GM19193 (cell line): ENCODE results near the gene VGLL4.

ENCODE experiments used
- POLR2A ChIP-seq: IDR thresholded peaks from 4 replicates; pipeline ENCODE4 v1.6.1; 2011; ENCODE audit not compliant: insufficient read depth, insufficient read length; ENCODE audit errors: extremely low read depth

The VGLL4 gene

GRCh38 chr3:11640009-11640673 is 3.6 kb downstream of the VGLL4 start:
- no peak for TF ChIP-seq POLR2A

GRCh38 chr3:11638495-11639358 is 5.0 kb downstream of the VGLL4 start:
- TF ChIP-seq POLR2A = no peak

- no peak for TF ChIP-seq POLR2A
Measured at GRCh38 chr3:11637901-11638458, 5.7 kb downstream of the VGLL4 start.

- no peak for TF ChIP-seq POLR2A
Measured at GRCh38 chr3:11636394-11636770, 7.3 kb downstream of the VGLL4 start.

- TF ChIP-seq POLR2A = no peak
Measured at GRCh38 chr3:11635680-11636393, 7.9 kb downstream of the VGLL4 start.

- no peak for TF ChIP-seq POLR2A
Measured at GRCh38 chr3:11634974-11635612, 8.6 kb downstream of the VGLL4 start.

GRCh38 chr3:11634081-11634635 is 9.6 kb downstream of the VGLL4 start:
- no peak for TF ChIP-seq POLR2A

GRCh38 chr3:11632966-11633365 is 10.7 kb downstream of the VGLL4 start:
- TF ChIP-seq POLR2A = no peak

GRCh38 chr3:11632564-11632963 is 11.2 kb downstream of the VGLL4 start:
- no peak for TF ChIP-seq POLR2A

GRCh38 chr3:11631820-11632219 is 11.9 kb downstream of the VGLL4 start:
- TF ChIP-seq POLR2A = no peak

GRCh38 chr3:11629716-11630115 is 14.0 kb downstream of the VGLL4 start:
- TF ChIP-seq POLR2A = no peak

- TF ChIP-seq POLR2A = no peak
Measured at GRCh38 chr3:11627612-11628011, 16.1 kb downstream of the VGLL4 start.

GRCh38 chr3:11626084-11626463 is 17.6 kb downstream of the VGLL4 start:
- TF ChIP-seq POLR2A = no peak

GRCh38 chr3:11625376-11626083 is 18.2 kb downstream of the VGLL4 start:
- no peak for TF ChIP-seq POLR2A
